Suppressor macrophage treated with lipopolysaccharide for 4 hours (primary cell): ENCODE measurements around the gene KRT86.
"Not testable (repeated sequence)": the region's sequence is repeated elsewhere in the genome, so short reads cannot be mapped to it uniquely, and the experiment has no call there.

Experiments used
- DNase-seq: peaks from one replicate; pipeline ENCODE4 v3.0.0-alpha.2; 2020

Gene KRT86

GRCh38 chr12:52270541-52271070, 3.8 kb upstream of the KRT86 start:
- no peak for DNase-seq

- DNase-seq: peak; percentile 36
These were observed 3.3 kb upstream of the KRT86 start for GRCh38 chr12:52271158-52271557.

DNA sequence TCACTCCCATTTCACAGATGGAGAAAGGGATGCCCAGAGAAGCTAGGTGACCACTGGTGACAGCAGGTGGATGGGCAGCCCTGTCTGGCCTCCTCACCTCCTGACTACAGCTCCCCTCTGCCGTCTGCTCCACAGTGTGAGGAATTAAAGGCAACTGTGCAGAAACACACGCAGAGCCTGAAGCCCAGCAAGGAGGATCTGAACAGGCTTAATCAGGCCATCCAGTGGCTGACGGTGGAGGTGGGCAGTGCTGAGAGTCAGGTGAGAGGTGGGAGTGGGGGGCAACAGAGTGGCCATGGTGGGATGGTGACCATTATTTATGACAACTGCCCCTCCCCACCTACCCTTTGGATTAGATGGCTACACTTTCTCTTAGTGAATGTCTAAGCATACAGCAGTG, 1.2 kb downstream of the KRT86 start:
- DNase-seq: no peak

- DNase-seq: no peak
These were observed 3.2 kb downstream of the KRT86 start for GRCh38 chr12:52277486-52278245.

- DNase-seq: peak; percentile 88
These were observed 4.4 kb downstream of the KRT86 start for GRCh38 chr12:52278575-52279421.

- no peak for DNase-seq
These were observed 5.2 kb downstream of the KRT86 start for GRCh38 chr12:52279422-52280318.

DNA sequence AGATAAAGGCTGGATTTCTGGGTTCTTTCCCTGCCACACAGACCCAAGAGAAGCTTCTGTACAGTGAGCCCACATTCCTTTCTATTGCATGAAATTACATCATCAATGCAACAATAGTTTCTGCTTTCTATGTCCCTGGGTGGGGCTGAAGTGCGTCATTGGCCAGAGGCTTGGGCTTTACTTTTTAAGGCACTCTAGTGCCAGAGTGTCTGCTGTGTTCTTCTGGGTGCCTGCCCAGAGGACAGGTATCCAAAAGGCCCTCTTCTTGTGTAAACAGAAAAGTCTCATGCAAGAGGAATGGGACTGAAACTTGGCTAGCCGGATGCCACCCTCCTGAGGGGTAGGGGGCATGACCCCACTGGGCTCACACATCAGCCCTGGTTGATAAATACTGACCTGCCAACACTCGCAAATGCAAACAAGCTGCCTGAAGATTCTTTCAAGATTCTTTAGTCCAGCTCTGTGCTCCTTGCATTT, 5.9 kb downstream of the KRT86 start:
- peak; percentile 75 for DNase-seq

DNA sequence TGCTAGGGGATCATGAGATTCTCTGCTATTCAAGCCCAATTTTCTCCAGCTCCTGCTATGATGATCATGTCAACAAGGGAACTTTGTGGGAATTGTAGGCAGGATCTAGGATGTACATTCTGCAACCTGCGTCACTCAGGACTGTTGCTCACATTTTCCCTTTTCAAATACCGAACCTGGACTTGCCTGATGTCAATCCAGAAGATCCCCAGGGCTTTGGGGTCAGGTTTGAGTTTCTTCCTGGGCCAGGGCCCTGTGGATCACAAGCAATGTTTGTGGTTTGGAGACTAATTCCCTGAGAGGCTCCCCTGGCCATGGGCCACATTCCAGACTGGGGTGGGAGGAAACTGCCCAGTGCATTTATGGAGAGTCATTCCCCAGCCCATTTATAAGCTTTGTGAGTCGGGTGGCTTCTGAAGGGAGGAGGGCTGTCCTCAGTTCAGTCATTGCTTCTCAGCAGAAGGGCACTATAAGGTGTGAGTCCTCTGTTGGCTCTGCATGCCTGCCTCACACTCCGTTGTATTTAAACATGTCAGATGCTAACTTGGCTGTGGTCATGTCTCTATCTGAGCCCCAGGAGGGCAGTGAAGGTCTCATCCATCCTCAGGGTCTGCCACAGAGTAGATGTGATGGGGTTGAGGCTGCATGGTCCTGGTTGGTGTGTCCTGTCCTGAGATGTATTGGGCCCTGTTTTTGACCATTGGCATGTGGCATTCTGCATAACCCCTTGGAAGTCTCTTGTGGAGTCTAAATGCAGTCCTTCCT, 6.5 kb downstream of the KRT86 start:
- DNase-seq: no peak

GRCh38 chr12:52284562-52285171, 10.2 kb downstream of the KRT86 start:
- no peak for DNase-seq

GRCh38 chr12:52285172-52285745, 10.8 kb downstream of the KRT86 start:
- DNase-seq: no peak

DNA sequence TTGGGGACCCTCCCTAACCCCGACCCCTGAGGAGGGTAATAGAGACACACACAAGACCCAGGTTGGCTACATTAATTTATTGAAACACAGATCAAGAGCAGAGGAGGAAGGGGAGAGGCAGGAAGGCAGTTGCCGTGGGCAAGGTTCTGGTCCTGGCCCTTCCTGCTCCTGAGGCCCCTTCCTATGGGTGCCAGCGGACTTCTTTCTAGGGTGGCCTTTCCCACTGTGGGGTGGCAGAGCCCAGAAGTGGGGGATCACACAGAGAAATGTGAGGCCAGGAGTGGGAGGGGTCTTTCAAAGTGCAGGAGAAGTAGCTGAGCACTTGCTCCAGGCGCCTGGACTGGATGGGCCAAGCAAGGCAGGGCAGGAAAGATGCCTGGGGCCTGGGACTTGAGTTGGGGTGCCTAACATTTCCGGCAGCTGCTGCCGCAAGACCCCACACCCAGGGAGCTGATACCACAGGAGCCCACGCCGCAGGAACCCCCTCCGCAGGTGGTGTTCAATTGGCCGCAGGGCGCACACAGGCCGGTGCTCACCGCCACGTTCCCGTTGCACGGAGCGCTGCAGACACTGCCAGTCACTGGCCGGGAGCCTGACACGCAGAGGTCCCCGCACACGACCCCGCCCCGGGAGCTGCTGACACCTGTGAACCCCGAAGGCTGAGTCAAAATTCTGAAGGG, 11.5 kb downstream of the KRT86 start:
- no peak for DNase-seq

- not testable (repeated sequence) for DNase-seq
These were observed 12.7 kb downstream of the KRT86 start for GRCh38 chr12:52286857-52287785.

DNA sequence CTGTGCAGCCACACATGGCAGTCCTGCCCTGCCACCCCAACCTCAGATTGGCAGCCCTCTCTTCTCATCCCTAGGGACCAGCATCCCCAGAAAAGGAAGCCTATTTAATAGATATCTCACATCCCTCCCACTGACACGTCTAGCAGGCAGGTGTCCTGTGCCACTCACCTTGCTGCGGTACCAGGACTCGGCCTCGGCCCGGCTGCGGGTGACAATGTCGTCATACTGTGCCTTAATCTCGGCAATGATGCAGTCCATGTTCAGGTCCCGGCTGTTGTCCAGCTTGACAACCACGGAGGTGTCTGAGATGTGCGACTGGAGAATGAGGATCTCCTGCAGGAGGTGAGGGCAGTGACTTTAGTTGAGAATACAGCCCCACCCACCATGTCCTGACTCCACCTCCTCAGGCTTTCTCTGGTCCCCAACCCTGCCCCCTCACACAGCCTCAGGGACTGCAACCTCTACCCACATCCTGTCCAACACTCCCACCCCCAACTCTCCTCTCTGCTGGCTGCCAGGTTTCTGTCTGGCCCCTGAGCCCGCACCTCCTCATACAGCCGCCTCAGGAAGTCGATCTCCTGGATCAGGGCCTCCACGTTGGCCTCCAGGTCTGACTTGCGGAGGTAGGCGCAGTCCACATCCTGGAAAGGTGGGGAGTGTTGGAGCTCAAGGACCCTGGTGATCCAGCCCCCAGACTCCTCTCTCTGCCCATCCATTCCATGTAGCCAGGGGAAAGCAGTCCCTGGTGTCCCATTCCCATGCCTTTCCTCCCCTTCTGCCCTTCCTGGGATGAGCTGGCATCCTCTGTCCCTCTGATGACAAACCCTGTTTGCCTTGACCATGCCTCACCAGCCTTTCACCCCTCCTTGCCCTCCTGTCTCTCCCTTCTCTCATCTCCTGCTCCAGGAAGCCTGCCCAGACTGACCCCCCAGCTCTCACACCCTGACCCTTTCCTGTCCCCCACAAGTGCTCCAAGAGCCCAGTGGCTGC, 13.7 kb downstream of the KRT86 start:
- DNase-seq: not testable (repeated sequence)

- not testable (repeated sequence) for DNase-seq
These were observed 16.2 kb downstream of the KRT86 start for GRCh38 chr12:52290483-52291134.

DNA sequence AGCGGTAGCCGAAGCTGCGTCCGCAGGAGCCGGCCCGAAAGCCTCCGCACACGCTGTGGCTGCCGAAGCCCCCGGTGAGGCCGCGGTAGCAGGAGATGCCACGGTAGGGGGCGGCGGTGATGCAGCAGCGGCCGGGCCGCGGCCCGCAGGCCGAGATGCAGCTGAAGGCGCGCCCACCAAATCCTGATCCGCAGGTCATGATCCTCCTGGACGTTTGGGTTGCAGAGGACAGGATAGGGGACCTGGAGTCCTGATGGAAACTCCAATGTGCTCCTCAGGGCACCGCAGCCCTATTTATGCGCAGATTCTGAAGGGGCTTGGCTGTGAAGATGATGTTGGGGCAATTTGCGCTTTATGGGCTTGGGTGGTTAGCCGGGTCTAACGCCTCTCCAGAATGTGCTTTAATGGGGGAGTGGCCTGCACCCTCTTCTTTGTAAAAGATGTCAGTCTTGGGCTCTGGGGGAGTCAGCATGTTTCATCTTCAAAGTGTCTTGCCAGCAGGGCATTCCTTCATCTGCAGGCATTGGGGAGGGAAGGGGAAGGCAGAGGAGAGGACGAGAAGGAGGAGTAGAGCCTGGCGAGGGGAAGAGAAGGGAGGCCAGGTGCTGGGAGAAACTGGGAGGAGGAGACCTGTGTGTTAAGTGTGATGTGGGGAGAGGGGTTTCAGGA, 17.0 kb downstream of the KRT86 start, which contains the start of gene KRT81:
Gene KRT81, minus strand, starts transcription at position 268 of the 669 bp plus-strand sequence. Its CDS starts 69 bp downstream, at position 199.
- no peak for DNase-seq

- no peak for DNase-seq
These were observed 19.5 kb downstream of the KRT86 start for GRCh38 chr12:52293926-52294325.

DNA sequence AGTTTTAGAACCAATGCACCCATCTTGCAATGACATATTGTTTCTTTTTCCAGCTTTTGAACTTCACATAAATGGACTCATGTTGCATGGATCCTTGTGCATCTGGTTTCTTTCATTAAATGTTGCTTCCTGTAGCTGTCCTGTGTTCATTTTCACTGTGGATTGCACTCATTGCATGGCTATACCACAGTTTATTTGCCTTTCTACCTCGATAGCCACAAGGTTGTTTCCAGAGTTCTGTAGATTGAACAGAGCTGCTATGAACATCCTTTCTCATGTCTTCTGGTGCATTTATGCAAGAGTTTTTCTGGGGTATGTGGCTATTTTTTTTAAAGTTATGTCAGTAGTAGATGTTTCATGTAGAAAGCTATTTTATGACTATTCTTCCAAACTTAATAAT, 20.4 kb downstream of the KRT86 start:
- DNase-seq: no peak
